ENCODE results near the gene CST9.

- no peak for TF ChIP-seq USF2 (IDR thresholded peaks at IDR 0.05; ENCODE audit: borderline replicate concordance, low read depth, low read length)
- no peak for TF ChIP-seq EZH2 (IDR thresholded peaks at IDR 0.05; ENCODE audit: borderline replicate concordance, control insufficient read depth, low read depth, low read length)
- no peak for TF ChIP-seq CHD2 (IDR thresholded peaks at IDR 0.05; ENCODE audit: borderline replicate concordance, low read depth, low read length)
- TF ChIP-seq POLR2A (IDR thresholded peaks at IDR 0.05; ENCODE audit: low read depth, low read length): no peak
- no peak for TF ChIP-seq CTCF (IDR thresholded peaks at IDR 0.05 in 2 of 3, conservative IDR thresholded peaks at IDR 0.05 in 1 of 3; ENCODE audit: control insufficient read depth in 2 of 3, extremely low read depth in 1 of 3, insufficient read depth in 1 of 3, low read depth in 3 of 3, low read length in 3 of 3)
- TF ChIP-seq WRNIP1 (IDR thresholded peaks at IDR 0.05; ENCODE audit: borderline replicate concordance, low read depth, low read length): no peak
- no peak for TF ChIP-seq REST (IDR thresholded peaks at IDR 0.05; ENCODE audit: low read depth, low read length)
- TF ChIP-seq CREM (IDR thresholded peaks at IDR 0.05; ENCODE audit: low read depth): no peak
Observed at GRCh38 chr20:23565503-23566045, 40.1 kb downstream of the CST9 start.
